T-cell (primary cell): ENCODE measurements around the gene LHPP. TPM values are rescaled to one million over a fixed set of nuclear protein-coding genes. Genes with fewer than 3 reads are reported as not detected.

Experiments
- ATAC-seq, 4 experiments: fragments of 200-7000 bp in 3 of 4; fragments of 150-1000 bp in 1 of 4; cut with Tn5 transposase; replicated peaks in 1 of 4; 1 replicate in 3 of 4; 2 replicates in 1 of 4; pipeline ENCODE4 v1.10.0; 2021; ENCODE audit warnings: moderate library complexity in 3 of 4, mild to moderate bottlenecking in 2 of 4, moderate number of reproducible peaks in 1 of 4
- CTCF ChIA-PET, 2 donors: fragments of 300-600 bp; sonication (Branson Sonifier 250); formaldehyde crosslinking; loops; one replicate each; lab custom pipeline; 2022; ENCODE audit warnings: antibody characterized with exemption in 2 of 2; lab: Charles Lee
- POLR2A ChIA-PET, 2 donors: fragments of 300-600 bp; sonication (Branson Sonifier 250); formaldehyde crosslinking; loops; one replicate each; lab custom pipeline; 2022; ENCODE audit warnings: antibody characterized with exemption in 2 of 2; lab: Charles Lee
- DNase-seq, 35 experiments: peaks; one replicate each; pipeline versions ENCODE4 v3.0.0 to v3.0.0-alpha.2; 2013 to 2023
- H3K27ac ChIP-seq: one replicate; pipeline ENCODE4 v1.5.1; 2013; ENCODE audit warnings: low read length
- H3K27me3 ChIP-seq, 2 experiments: replicated peaks in 1 of 2; 1 replicate in 1 of 2; 2 replicates in 1 of 2; pipeline versions ENCODE4 v1.6.1 to v1.7.0; 2013; ENCODE audit warnings: low read length in 1 of 2, mixed read lengths in 1 of 2; ENCODE audit not compliant: control insufficient read depth in 2 of 2, insufficient read depth in 2 of 2; ENCODE audit errors: extremely low read depth in 1 of 2
- H3K36me3 ChIP-seq, 2 donors: 1 replicate in 1 of 2; 2 replicates in 1 of 2; pipeline versions ENCODE4 v1.6.1 to v1.7.0; 2013; ENCODE audit warnings: low read length in 1 of 2; ENCODE audit not compliant: control insufficient read depth in 2 of 2, insufficient read depth in 1 of 2; ENCODE audit errors: extremely low read depth in 1 of 2
- H3K4me1 ChIP-seq, 2 experiments: 1 replicate in 1 of 2; 2 replicates in 1 of 2; pipeline versions ENCODE4 v1.6.1 to v1.7.0; 2013; ENCODE audit warnings: low read length in 2 of 2, mixed read lengths in 1 of 2; ENCODE audit not compliant: insufficient read depth in 2 of 2, control insufficient read depth in 1 of 2; ENCODE audit errors: extremely low read depth in 1 of 2
- H3K4me3 ChIP-seq, 2 donors: 1 replicate in 1 of 2; 2 replicates in 1 of 2; pipeline versions ENCODE4 v1.5.1 to v1.7.0; 2013; ENCODE audit warnings: mild to moderate bottlenecking in 2 of 2, low read length in 1 of 2, moderate library complexity in 1 of 2; ENCODE audit not compliant: control insufficient read depth in 1 of 2; ENCODE audit errors: extremely low read depth in 1 of 2
- H3K9me3 ChIP-seq: 2 replicates; pipeline ENCODE4 v1.7.0; 2013
- H3K27ac Mint-ChIP-seq, 2 donors: one replicate each; pipeline ENCODE4 v1.8.0; 2020 to 2021; ENCODE audit warnings: mild to moderate bottlenecking in 2 of 2, mixed read lengths in 2 of 2
- H3K27me3 Mint-ChIP-seq, 2 donors: one replicate each; pipeline ENCODE4 v1.8.0; 2021 to 2022; ENCODE audit warnings: mixed read lengths in 2 of 2
- H3K36me3 Mint-ChIP-seq: one replicate; pipeline ENCODE4 v1.8.0; 2021; ENCODE audit warnings: mixed read lengths
- H3K4me1 Mint-ChIP-seq, 3 donors: one replicate each; pipeline ENCODE4 v1.8.0; 2020 to 2022; ENCODE audit warnings: mixed read lengths in 3 of 3, mild to moderate bottlenecking in 1 of 3
- H3K4me3 Mint-ChIP-seq, 3 donors: one replicate each; pipeline ENCODE4 v1.8.0; 2020 to 2022; ENCODE audit warnings: mild to moderate bottlenecking in 3 of 3, mixed read lengths in 3 of 3, moderate library complexity in 3 of 3
- H3K9me3 Mint-ChIP-seq, 3 donors: one replicate each; pipeline ENCODE4 v1.8.0; 2020 to 2022; ENCODE audit warnings: mixed read lengths in 3 of 3
- WGBS: methylation state at CpG from one replicate; pipeline ENCODE4 v1.1.5; 2013; ENCODE audit warnings: missing lambda C conversion rate; ENCODE audit not compliant: insufficient coverage; 5-methylcytosine and 5-hydroxymethylcytosine counted together
- total RNA-seq, 35 experiments: library from RNA in 6 of 35; stranded (reverse) in 6 of 35; fragments of 120-200 nt in 1 of 35; gene quantifications; one replicate each; pipeline versions ENCODE4 v1.2.1 to v1.2.4 and lab custom pipeline; 2013 to 2026

Gene LHPP
- total RNA-seq, 5 donors from 2014 or later (not counting 1 experiment from before 2014, with no cell fraction given), result 13.2 to 27.4 (median 22.3) TPM

GRCh38 chr10:124557648-124558338 is 96.2 kb downstream of the LHPP start:
- H3K36me3 ChIP-seq, result peaks cover 0 to 2% of the 10 kb centered on the region in 2 donors
- peaks cover 0 to 5% (median 5%) of the 10 kb centered on the region in 3 donors for H3K9me3 Mint-ChIP-seq
- peaks cover 10% of the 10 kb centered on the region for H3K36me3 Mint-ChIP-seq
- no peak for ATAC-seq
- H3K27ac Mint-ChIP-seq, result no peak overlapping the region
- DNase-seq, result no peak
- no peaks in the 10 kb centered on the region for H3K9me3 ChIP-seq
- 95% methylated on average over 13 of the region's 16 CpGs for WGBS
- no peak overlapping the region for H3K27ac ChIP-seq
- H3K27me3 Mint-ChIP-seq, result no peaks in the 10 kb centered on the region
- H3K4me3 Mint-ChIP-seq, result no peak overlapping the region
- ChIA-PET POLR2A (no interaction called here), CTCF (interaction anchor here in 1 of 2 donors (1.0 kb wide), 1 partner anchor 184 kb away, joined by 3 read pairs; no protein-coding TSS in a partner anchor)
- H3K4me1 Mint-ChIP-seq, result no peaks in the 10 kb centered on the region
- no peak overlapping the region for H3K4me3 ChIP-seq
- H3K4me1 ChIP-seq, result no peaks in the 10 kb centered on the region
- H3K27me3 ChIP-seq, result peaks cover 0 to 7% of the 10 kb centered on the region in 2 experiments

GRCh38 chr10:124558339-124559321 is 97.0 kb downstream of the LHPP start:
- H3K4me3 ChIP-seq, result no peak overlapping the region
- ATAC-seq, result no peak
- peaks cover 0 to 2% of the 10 kb centered on the region in 2 donors for H3K36me3 ChIP-seq
- H3K4me1 ChIP-seq, result no peaks in the 10 kb centered on the region
- H3K9me3 Mint-ChIP-seq, result peaks cover 0 to 5% (median 5%) of the 10 kb centered on the region in 3 donors
- CTCF ChIA-PET, result no interaction called here
- WGBS, result 89% methylated on average over 17 of the region's 23 CpGs
- H3K9me3 ChIP-seq, result no peaks in the 10 kb centered on the region
- H3K27ac ChIP-seq, result no peak overlapping the region
- H3K27ac Mint-ChIP-seq, result no peak overlapping the region
- no peak overlapping the region for H3K4me3 Mint-ChIP-seq
- peaks cover 10% of the 10 kb centered on the region for H3K36me3 Mint-ChIP-seq
- peaks cover 0 to 7% of the 10 kb centered on the region in 2 experiments for H3K27me3 ChIP-seq
- no peak for DNase-seq
- no peaks in the 10 kb centered on the region for H3K27me3 Mint-ChIP-seq
- POLR2A ChIA-PET, result no interaction called here
- H3K4me1 Mint-ChIP-seq, result no peaks in the 10 kb centered on the region

GRCh38 chr10:124559372-124560132 is 97.9 kb downstream of the LHPP start:
- Histone ChIP-seq H3K4me1 (no peaks in the 10 kb centered on the region), H3K36me3 (no peaks in the 10 kb centered on the region), H3K27ac (no peak overlapping the region), H3K9me3 (no peaks in the 10 kb centered on the region), H3K4me3 (no peak overlapping the region), H3K27me3 (peaks cover 0 to 7% of the 10 kb centered on the region in 2 experiments)
- Mint-ChIP-seq H3K27ac (no peak overlapping the region), H3K27me3 (no peaks in the 10 kb centered on the region), H3K36me3 (peaks cover 10% of the 10 kb centered on the region), H3K4me1 (no peaks in the 10 kb centered on the region), H3K9me3 (peaks cover 0 to 5% (median 5%) of the 10 kb centered on the region in 3 donors), H3K4me3 (no peak overlapping the region)
- DNase-seq, result no peak
- no peak for ATAC-seq
- 89% methylated on average over 10 of the region's 11 CpGs for WGBS
- POLR2A ChIA-PET, result no interaction called here
- CTCF ChIA-PET, result no interaction called here

- Mint-ChIP-seq H3K27ac (no peak overlapping the region), H3K9me3 (peaks cover 0 to 5% (median 5%) of the 10 kb centered on the region in 3 donors), H3K27me3 (no peaks in the 10 kb centered on the region), H3K4me1 (no peaks in the 10 kb centered on the region), H3K36me3 (peaks cover 10% of the 10 kb centered on the region), H3K4me3 (no peak overlapping the region)
- WGBS, result 87% methylated on average over 15 of the region's 18 CpGs
- no peak for DNase-seq
- no peak overlapping the region for H3K27ac ChIP-seq
- POLR2A ChIA-PET, result no interaction called here
- peaks cover 0 to 7% of the 10 kb centered on the region in 2 experiments for H3K27me3 ChIP-seq
- no peaks in the 10 kb centered on the region for H3K36me3 ChIP-seq
- CTCF ChIA-PET, result no interaction called here
- ATAC-seq, result no peak
- H3K4me3 ChIP-seq, result no peak overlapping the region
- H3K9me3 ChIP-seq, result no peaks in the 10 kb centered on the region
- H3K4me1 ChIP-seq, result no peaks in the 10 kb centered on the region
Measured at GRCh38 chr10:124560377-124561105, 98.9 kb downstream of the LHPP start.

DNA sequence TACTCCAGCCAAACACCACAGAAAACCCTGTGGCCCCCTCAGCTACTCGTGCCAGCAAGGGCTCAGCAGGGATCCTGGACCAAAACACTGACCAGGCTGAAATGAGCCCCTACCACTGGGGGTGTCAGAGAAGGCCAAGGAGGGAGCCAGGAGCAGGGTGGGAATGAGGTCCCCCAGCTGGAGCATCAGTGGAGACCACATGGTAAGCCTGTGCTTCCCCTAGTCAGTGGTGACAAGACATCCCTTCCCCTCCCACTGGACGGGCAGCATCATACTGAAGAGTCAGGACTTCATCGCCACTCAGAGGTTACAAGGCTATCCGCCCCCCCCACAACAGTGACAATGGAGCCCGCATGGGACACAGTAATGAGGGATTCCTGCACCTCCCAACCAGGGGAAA is 99.6 kb downstream of the LHPP start:
- DNase-seq (no peak), ATAC-seq (no peak)
- H3K36me3 Mint-ChIP-seq, result peaks cover 10% of the 10 kb centered on the region
- H3K4me1 Mint-ChIP-seq, result no peaks in the 10 kb centered on the region
- 100% methylated on average over 3 of the region's 5 CpGs for WGBS
- H3K4me3 Mint-ChIP-seq, result no peak overlapping the region
- Histone ChIP-seq H3K36me3 (no peaks in the 10 kb centered on the region), H3K27me3 (peaks cover 0 to 7% of the 10 kb centered on the region in 2 experiments), H3K4me3 (no peak overlapping the region), H3K4me1 (no peaks in the 10 kb centered on the region), H3K27ac (no peak overlapping the region), H3K9me3 (no peaks in the 10 kb centered on the region)
- H3K9me3 Mint-ChIP-seq, result peaks cover 0 to 5% (median 5%) of the 10 kb centered on the region in 3 donors
- ChIA-PET POLR2A (no interaction called here), CTCF (no interaction called here)
- H3K27me3 Mint-ChIP-seq, result no peaks in the 10 kb centered on the region
- H3K27ac Mint-ChIP-seq, result no peak overlapping the region
